Measurements from ENCODE around the gene PNPLA7. TPM values are rescaled to one million over a fixed set of nuclear protein-coding genes. Genes with fewer than 3 reads are reported as not detected.
"Not testable (repeated sequence)": the region's sequence is repeated elsewhere in the genome, so short reads cannot be mapped to it uniquely, and the experiment has no call there.

The PNPLA7 gene
- 1 to 10 TPM in 1 of 2 donors, under 1 TPM in 1; 0.75 to 6.5 TPM for total RNA-seq
- 1 to 10 TPM; 1.0 to 3.3 TPM for polyA plus RNA-seq

DNA sequence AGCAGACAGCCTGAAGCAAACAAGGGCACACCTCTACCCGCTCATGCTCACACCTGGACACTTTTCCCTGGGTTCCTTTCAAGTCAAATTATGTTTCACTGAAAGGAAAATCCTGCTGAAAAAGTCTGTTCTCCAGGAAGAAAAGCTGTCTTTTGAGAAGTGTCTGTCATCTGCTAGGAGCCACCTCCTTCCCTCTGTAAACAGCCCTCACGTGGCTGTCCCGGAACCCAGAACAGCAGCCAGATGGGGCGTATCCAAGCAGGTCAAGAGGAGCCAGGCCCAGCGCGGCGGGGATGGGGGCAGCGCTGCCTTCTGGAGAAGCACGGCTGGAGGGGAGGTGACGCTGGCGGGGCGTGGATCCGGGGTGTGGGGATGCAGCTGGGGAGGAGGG, at the start of gene PNPLA7:
PNPLA7 (minus strand) TSS at position 172 of the 391 bp plus-strand sequence. CDS start 205 bp downstream, outside the sequence.
- WGBS, result under 1% methylated on average over 13 of the region's 13 CpGs
- Histone ChIP-seq H3K4me1 (ENCODE audit: control insufficient read depth in 4 of 4, insufficient read depth in 4 of 4, low read length in 3 of 4) (peaks cover 11 to 46% (median 26%) of the 10 kb centered on the region in 4 donors), H3K27me3 (ENCODE audit: control insufficient read depth in 4 of 4, insufficient read depth in 4 of 4, low read length in 3 of 4) (no peaks in the 10 kb centered on the region), H3K27ac (ENCODE audit: low read depth in 1 of 2, low read length in 2 of 2) (peak within 1 kb of the TSS; percentile 68 to 77), H3K4me3 (ENCODE audit: low read depth in 1 of 3, low read length in 3 of 3) (peak within 1 kb of the TSS; percentile 5 to 94 (median 62)), H3K36me3 (ENCODE audit: control insufficient read depth in 4 of 4, insufficient read depth in 3 of 4, low read depth in 1 of 4, low read length in 3 of 4) (peaks cover 0 to 7% (median 3%) of the 10 kb centered on the region in 4 donors), H3K9me3 (ENCODE audit: control insufficient read depth in 4 of 4, low read length in 3 of 4) (no peaks in the 10 kb centered on the region), H3K9ac (ENCODE audit: low read depth in 1 of 2, low read length in 2 of 2) (peak within 1 kb of the TSS in 1 of 2 donors; percentile 1)
- TF ChIP-seq, protein P1, sequence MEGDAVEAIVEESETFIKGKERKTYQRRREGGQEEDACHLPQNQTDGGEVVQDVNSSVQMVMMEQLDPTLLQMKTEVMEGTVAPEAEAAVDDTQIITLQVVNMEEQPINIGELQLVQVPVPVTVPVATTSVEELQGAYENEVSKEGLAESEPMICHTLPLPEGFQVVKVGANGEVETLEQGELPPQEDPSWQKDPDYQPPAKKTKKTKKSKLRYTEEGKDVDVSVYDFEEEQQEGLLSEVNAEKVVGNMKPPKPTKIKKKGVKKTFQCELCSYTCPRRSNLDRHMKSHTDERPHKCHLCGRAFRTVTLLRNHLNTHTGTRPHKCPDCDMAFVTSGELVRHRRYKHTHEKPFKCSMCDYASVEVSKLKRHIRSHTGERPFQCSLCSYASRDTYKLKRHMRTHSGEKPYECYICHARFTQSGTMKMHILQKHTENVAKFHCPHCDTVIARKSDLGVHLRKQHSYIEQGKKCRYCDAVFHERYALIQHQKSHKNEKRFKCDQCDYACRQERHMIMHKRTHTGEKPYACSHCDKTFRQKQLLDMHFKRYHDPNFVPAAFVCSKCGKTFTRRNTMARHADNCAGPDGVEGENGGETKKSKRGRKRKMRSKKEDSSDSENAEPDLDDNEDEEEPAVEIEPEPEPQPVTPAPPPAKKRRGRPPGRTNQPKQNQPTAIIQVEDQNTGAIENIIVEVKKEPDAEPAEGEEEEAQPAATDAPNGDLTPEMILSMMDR (IDR thresholded peaks at IDR 0.05; ENCODE audit: low read depth, low read length, missing input control), result no peak
- TF ChIP-seq FOXA2 (IDR thresholded peaks at IDR 0.05) (peak; percentile 96), HNF4A (conservative IDR thresholded peaks at IDR 0.05) (no peak), EGR1 (IDR thresholded peaks at IDR 0.05; ENCODE audit: low read depth in 2 of 2) (no peak), FOXA1 (IDR thresholded peaks at IDR 0.05) (peak; percentile 96), GABPA (IDR thresholded peaks at IDR 0.05 in 1 of 2, conservative IDR thresholded peaks at IDR 0.05 in 1 of 2) (peak in 1 of 2 donors; percentile 49), RXRA (IDR thresholded peaks at IDR 0.05) (peak in 1 of 2 donors; percentile 45), SP1 (IDR thresholded peaks at IDR 0.05) (peak; percentile 59), NR2F2 (IDR thresholded peaks at IDR 0.05) (no peak), ZBTB33 (IDR thresholded peaks at IDR 0.05) (no peak)
- DNase-seq (ENCODE audit: low spot score), result peak; percentile 71

GRCh38 chr9:137598943-137599342, 48.7 kb upstream of the PNPLA7 start:
- no peak overlapping the region for H3K27ac ChIP-seq (ENCODE audit: low read depth in 1 of 2, low read length in 2 of 2)
- DNase-seq (ENCODE audit: low spot score), result no peak
- H3K27me3 ChIP-seq (ENCODE audit: control insufficient read depth in 4 of 4, insufficient read depth in 4 of 4, low read length in 3 of 4), result no peaks in the 10 kb centered on the region
- no peak overlapping the region for H3K9ac ChIP-seq (ENCODE audit: low read depth in 1 of 2, low read length in 2 of 2)
- no peak overlapping the region for H3K4me3 ChIP-seq (ENCODE audit: low read depth in 1 of 3, low read length in 3 of 3)
- TF ChIP-seq RXRA (IDR thresholded peaks at IDR 0.05) (no peak), JUND (IDR thresholded peaks at IDR 0.05) (no peak), TAF1 (conservative IDR thresholded peaks at IDR 0.05) (no peak), GABPA (IDR thresholded peaks at IDR 0.05 in 1 of 2, conservative IDR thresholded peaks at IDR 0.05 in 1 of 2) (no peak), FOXA1 (IDR thresholded peaks at IDR 0.05) (no peak), MAX (IDR thresholded peaks at IDR 0.05) (no peak), ATF3 (IDR thresholded peaks at IDR 0.05) (no peak), EGR1 (IDR thresholded peaks at IDR 0.05; ENCODE audit: low read depth in 2 of 2) (no peak), ZBTB33 (IDR thresholded peaks at IDR 0.05) (no peak)
- H3K36me3 ChIP-seq (ENCODE audit: control insufficient read depth in 4 of 4, insufficient read depth in 3 of 4, low read depth in 1 of 4, low read length in 3 of 4), result no peaks in the 10 kb centered on the region
- WGBS, result 81% methylated on average over 8 of the region's 8 CpGs
- no peaks in the 10 kb centered on the region for H3K4me1 ChIP-seq (ENCODE audit: control insufficient read depth in 4 of 4, insufficient read depth in 4 of 4, low read length in 3 of 4)
- H3K9me3 ChIP-seq (ENCODE audit: control insufficient read depth in 4 of 4, low read length in 3 of 4), result no peaks in the 10 kb centered on the region

GRCh38 chr9:137596577-137596976, 46.4 kb upstream of the PNPLA7 start:
- H3K9ac ChIP-seq (ENCODE audit: low read depth in 1 of 2, low read length in 2 of 2); DNase-seq (ENCODE audit: low spot score); H3K27ac ChIP-seq (ENCODE audit: low read depth in 1 of 2, low read length in 2 of 2); H3K36me3 ChIP-seq (ENCODE audit: control insufficient read depth in 4 of 4, insufficient read depth in 3 of 4, low read depth in 1 of 4, low read length in 3 of 4); H3K27me3 ChIP-seq (ENCODE audit: control insufficient read depth in 4 of 4, insufficient read depth in 4 of 4, low read length in 3 of 4); H3K4me3 ChIP-seq (ENCODE audit: low read depth in 1 of 3, low read length in 3 of 3); H3K9me3 ChIP-seq (ENCODE audit: control insufficient read depth in 4 of 4, low read length in 3 of 4): not testable (repeated sequence)
- H3K4me1 ChIP-seq (ENCODE audit: control insufficient read depth in 4 of 4, insufficient read depth in 4 of 4, low read length in 3 of 4), result peaks cover 0 to 10% (median 10%) of the 10 kb centered on the region in 4 donors
- 95% methylated on average over 7 of the region's 7 CpGs for WGBS
